H1 (cell line): ENCODE measurements around the gene CYP17A1. TPM values are rescaled to one million over a fixed set of nuclear protein-coding genes. Genes with fewer than 3 reads are reported as not detected.

Experiments used
- CTCF ChIA-PET: fragments of 300-600 bp; sonication (Branson Sonifier 250); formaldehyde crosslinking; loops from one replicate; lab custom pipeline; 2021; ENCODE audit not compliant: partially characterized antibody; lab: Charles Lee
- POLR2A ChIA-PET: fragments of 300-600 bp; sonication (Branson Sonifier 250); formaldehyde crosslinking; loops from one replicate; lab custom pipeline; 2021; ENCODE audit warnings: inconsistent platforms; ENCODE audit not compliant: partially characterized antibody; lab: Charles Lee
- DNase-seq, 2 experiments: peaks; one replicate each; pipeline versions ENCODE4 v3.0.0 to v3.0.0-alpha.2; 2010 to 2022; ENCODE audit warnings: low spot score in 2 of 2, low read depth in 1 of 2, mixed read lengths in 1 of 2
- FAIRE-seq: peaks from 2 replicates; lab custom pipeline; 2011; peaks lifted over from hg19 to GRCh38; lab: Jason Lieb, UNC
- H2AFZ ChIP-seq: 2 replicates; pipeline ENCODE4 v1.8.1; 2012; ENCODE audit warnings: low read length, inconsistent platforms
- H2AK5ac ChIP-seq: 2 replicates; pipeline ENCODE4 v1.6.1; 2013; ENCODE audit warnings: low read depth, low read length
- H2BK120ac ChIP-seq: replicated peaks from 2 replicates; pipeline ENCODE3; 2013; ENCODE audit warnings: low read depth, low read length, inconsistent platforms
- H2BK12ac ChIP-seq: 2 replicates; pipeline ENCODE4 v1.6.1; 2013; ENCODE audit warnings: low read depth, low read length
- H2BK15ac ChIP-seq: 2 replicates; pipeline ENCODE4 v1.6.1; 2013; ENCODE audit warnings: low read length
- H2BK20ac ChIP-seq: 2 replicates; pipeline ENCODE4 v1.6.1; 2013; ENCODE audit warnings: low read length
- H2BK5ac ChIP-seq: 2 replicates; pipeline ENCODE4 v1.6.1; 2013; ENCODE audit warnings: low read depth, low read length
- H3K14ac ChIP-seq: 2 replicates; pipeline ENCODE4 v1.6.1; 2013; ENCODE audit warnings: inconsistent platforms; ENCODE audit not compliant: insufficient read length
- H3K18ac ChIP-seq: 2 replicates; pipeline ENCODE4 v1.6.1; 2013; ENCODE audit warnings: low read length; ENCODE audit errors: extremely low read depth
- H3K23ac ChIP-seq: 2 replicates; pipeline ENCODE4 v1.6.1; 2013; ENCODE audit warnings: inconsistent platforms; ENCODE audit not compliant: insufficient read length
- H3K23me2 ChIP-seq: 2 replicates; pipeline ENCODE4 v1.6.1; 2013; ENCODE audit warnings: low read depth, low read length
- H3K27ac ChIP-seq: 2 replicates; pipeline ENCODE4 v1.6.1; 2011; ENCODE audit warnings: low read depth, low read length, inconsistent platforms
- H3K27me3 ChIP-seq, 4 experiments: replicated peaks in 1 of 4; 1 replicate in 1 of 4; 2 replicates in 3 of 4; pipeline versions ENCODE4 v1.6.1 to v1.8.1; 2011 to 2013; ENCODE audit warnings: low read length in 3 of 4, mild to moderate bottlenecking in 3 of 4, inconsistent platforms in 2 of 4, mixed read lengths in 2 of 4, moderate library complexity in 1 of 4; ENCODE audit not compliant: control insufficient read depth in 3 of 4, insufficient read depth in 3 of 4; ENCODE audit errors: extremely low read depth in 1 of 4
- H3K36me3 ChIP-seq, 4 experiments: 2 replicates each; pipeline versions ENCODE4 v1.6.1 to v1.8.1; 2011 to 2013; ENCODE audit warnings: mild to moderate bottlenecking in 4 of 4, low read length in 3 of 4, moderate library complexity in 2 of 4, control low read depth in 1 of 4, inconsistent platforms in 1 of 4; ENCODE audit not compliant: insufficient read depth in 4 of 4, control insufficient read depth in 2 of 4
- H3K4ac ChIP-seq: replicated peaks from 2 replicates; pipeline ENCODE3; 2013; ENCODE audit warnings: low read length, low read depth, mixed read lengths, inconsistent platforms; ENCODE audit not compliant: insufficient read length
- H3K4me1 ChIP-seq, 4 experiments: replicated peaks in 1 of 4; 1 replicate in 1 of 4; 2 replicates in 3 of 4; pipeline versions ENCODE4 v1.6.1 to v1.8.1; 2011 to 2013; ENCODE audit warnings: low read length in 3 of 4, inconsistent platforms in 2 of 4, mixed read lengths in 1 of 4; ENCODE audit not compliant: insufficient read depth in 4 of 4, control insufficient read depth in 3 of 4
- H3K4me2 ChIP-seq, 2 experiments: 2 replicates each; pipeline versions ENCODE4 v1.6.1 to v1.8.1; 2011 to 2013; ENCODE audit warnings: low read depth in 2 of 2, low read length in 2 of 2, control low read depth in 1 of 2, inconsistent platforms in 1 of 2, mild to moderate bottlenecking in 1 of 2; ENCODE audit not compliant: insufficient read depth in 1 of 2
- H3K4me3 ChIP-seq, 4 experiments: fragments of 200-600, 300-600 bp in 1 of 4; sonication (generic), shearing (Covaris generic), sonication (Bioruptor Twin) in 1 of 4; 2 replicates each; pipeline versions ENCODE4 v1.5.1 to v1.8.1; 2011 to 2016; ENCODE audit warnings: low read length in 4 of 4, low read depth in 3 of 4, control low read depth in 2 of 4, inconsistent platforms in 2 of 4, mild to moderate bottlenecking in 2 of 4, mixed read lengths in 1 of 4, moderate library complexity in 1 of 4; ENCODE audit not compliant: insufficient read depth in 2 of 4; ENCODE audit errors: extremely low read depth in 1 of 4
- H3K56ac ChIP-seq: replicated peaks from 2 replicates; pipeline ENCODE3; 2013; ENCODE audit warnings: low read depth, mild to moderate bottlenecking, mixed read lengths, low read length, inconsistent platforms; ENCODE audit not compliant: insufficient read length
- H3K79me1 ChIP-seq: 2 replicates; pipeline ENCODE4 v1.6.1; 2013; ENCODE audit warnings: low read depth, low read length, control low read depth
- H3K79me2 ChIP-seq, 2 experiments: 2 replicates each; pipeline versions ENCODE4 v1.6.1 to v1.8.1; 2012 to 2013; ENCODE audit warnings: low read length in 2 of 2, mild to moderate bottlenecking in 2 of 2, inconsistent platforms in 1 of 2; ENCODE audit not compliant: insufficient read depth in 2 of 2, control insufficient read depth in 1 of 2
- H3K9ac ChIP-seq, 4 experiments: replicated peaks in 1 of 4; 1 replicate in 1 of 4; 2 replicates in 3 of 4; pipeline versions ENCODE4 v1.6.1 to v1.8.1; 2011 to 2013; ENCODE audit warnings: low read depth in 3 of 4, low read length in 3 of 4, control low read depth in 2 of 4, mild to moderate bottlenecking in 2 of 4, moderate library complexity in 2 of 4, inconsistent platforms in 1 of 4; ENCODE audit errors: extremely low read depth in 1 of 4
- H3K9me3 ChIP-seq, 2 experiments: 2 replicates each; pipeline versions ENCODE4 v1.6.1 to v1.8.1; 2012 to 2013; ENCODE audit warnings: mild to moderate bottlenecking in 2 of 2, moderate library complexity in 2 of 2, control low read depth in 1 of 2, inconsistent platforms in 1 of 2, low read depth in 1 of 2, low read length in 1 of 2, mixed read lengths in 1 of 2; ENCODE audit not compliant: insufficient read depth in 2 of 2
- H4K20me1 ChIP-seq, 2 experiments: replicated peaks in 1 of 2; 2 replicates each; pipeline versions ENCODE3 to v1.8.1; 2011 to 2013; ENCODE audit warnings: inconsistent platforms in 2 of 2, low read length in 2 of 2, mild to moderate bottlenecking in 1 of 2; ENCODE audit not compliant: insufficient read depth in 2 of 2, control insufficient read depth in 1 of 2
- H4K5ac ChIP-seq: 2 replicates; pipeline ENCODE4 v1.6.1; 2013; ENCODE audit warnings: low read length, low read depth, mixed read lengths, inconsistent platforms; ENCODE audit not compliant: insufficient read length
- H4K8ac ChIP-seq: 2 replicates; pipeline ENCODE4 v1.8.0; 2013; ENCODE audit warnings: mild to moderate bottlenecking, moderate library complexity, low read length, inconsistent platforms; ENCODE audit not compliant: insufficient read depth; ENCODE audit errors: extremely low read depth
- H4K91ac ChIP-seq: replicated peaks from 2 replicates; pipeline ENCODE3; 2013; ENCODE audit warnings: low read length, mixed read lengths, inconsistent platforms; ENCODE audit not compliant: insufficient read length
- BRCA1 ChIP-seq: IDR thresholded peaks from 2 replicates; pipeline ENCODE4 v1.6.1; 2012; ENCODE audit warnings: low read depth, low read length, improper control_type of control experiment
- CREB1 ChIP-seq: IDR thresholded peaks from 2 replicates; pipeline ENCODE4 v1.6.1; 2012; ENCODE audit warnings: inconsistent platforms
- EGR1 ChIP-seq: IDR thresholded peaks from 2 replicates; pipeline ENCODE4 v1.6.1; 2011; ENCODE audit warnings: low read depth, low read length, borderline replicate concordance
- KDM1A ChIP-seq: fragments of 200-600, 300-600 bp; sonication (generic); IDR thresholded peaks from 2 replicates; pipeline ENCODE4 v1.7.1; 2016; ENCODE audit warnings: mild to moderate bottlenecking, low read length, borderline replicate concordance
- MAFK ChIP-seq: IDR thresholded peaks from 2 replicates; pipeline ENCODE4 v1.6.1; 2012; ENCODE audit warnings: low read depth, mild to moderate bottlenecking, improper control_type of control experiment, low read length
- RBBP5 ChIP-seq: IDR thresholded peaks from 2 replicates; pipeline ENCODE4 v1.7.1; 2012; ENCODE audit warnings: low read depth, mild to moderate bottlenecking, inconsistent platforms, low read length, moderate library complexity, borderline replicate concordance
- RFX5 ChIP-seq: IDR thresholded peaks from 2 replicates; pipeline ENCODE4 v1.6.1; 2011; ENCODE audit warnings: low read depth, low read length, improper control_type of control experiment, borderline replicate concordance
- RNF2 ChIP-seq: fragments of 200-900, 300-1000 bp; sonication (generic); IDR thresholded peaks from 2 replicates; pipeline ENCODE4 v1.7.1; 2016; ENCODE audit warnings: borderline replicate concordance, low read depth, mild to moderate bottlenecking, antibody characterized with exemption, low read length; ENCODE audit not compliant: poor library complexity, severe bottlenecking; ENCODE audit errors: missing control alignments
- RXRA ChIP-seq: IDR thresholded peaks from 2 replicates; pipeline ENCODE4 v1.6.1; 2011; ENCODE audit warnings: low read depth, mild to moderate bottlenecking, low read length, moderate library complexity; ENCODE audit not compliant: insufficient read depth
- SUZ12 ChIP-seq: fragments of 200-600 bp; sonication (generic); IDR thresholded peaks from 2 replicates; pipeline ENCODE4 v1.6.1; 2012; ENCODE audit warnings: mild to moderate bottlenecking, inconsistent platforms, low read length, moderate library complexity, mixed read lengths
- TCF12 ChIP-seq: IDR thresholded peaks from 2 replicates; pipeline ENCODE4 v1.6.1; 2011; ENCODE audit warnings: low read depth, mild to moderate bottlenecking, low read length
- ZNF274 ChIP-seq: IDR thresholded peaks from 2 replicates; pipeline ENCODE4 v1.7.0; 2012; ENCODE audit warnings: low read length, borderline replicate concordance; ENCODE audit errors: extremely low read depth
- WGBS, 2 experiments: shearing (Covaris generic) in 1 of 2; methylation state at CpG; one replicate each; pipeline versions ENCODE4 v1.1.6 to v1.1.7; 2013 to 2015; ENCODE audit warnings: low lambda C conversion rate in 2 of 2, mixed read lengths in 2 of 2, inconsistent platforms in 1 of 2, low coverage in 1 of 2, missing lambda C conversion rate in 1 of 2; ENCODE audit not compliant: insufficient replicate concordance in 2 of 2, insufficient coverage in 1 of 2, insufficient read length in 1 of 2; ENCODE audit errors: extremely low coverage in 1 of 2, missing lambda C conversion rate in 1 of 2; 5-methylcytosine and 5-hydroxymethylcytosine counted together
- polyA plus RNA-seq, 7 experiments: library from polyadenylated mRNA; depleted of rRNA in 3 of 7; stranded (reverse) in 5 of 7; unstranded in 2 of 7; fragments of >200 nt in 5 of 7; fragments of 200-250 nt in 2 of 7; gene quantifications; 1 replicate in 5 of 7; 2 replicates in 1 of 7; 4 replicates in 1 of 7; pipeline versions ENCODE4 v1.2.1 to v1.2.3, GENCODE V29; 2011 to 2013; ENCODE audit warnings: missing spikeins in 2 of 7, mixed read lengths in 2 of 7
- total RNA-seq: library from RNA; stranded (reverse); fragmentation: NEBNext Ultra II Directional; extraction: Animal tissue kit (Norgen Biotek cat#: 25700); gene quantifications from 2 replicates; pipeline ENCODE4 v1.2.1, GENCODE V29; 2021
- TF ChIP-seq, protein P1 (sequence below): IDR thresholded peaks from 2 replicates; pipeline ENCODE4 v1.6.1; 2011; ENCODE audit warnings: low read length, improper control_type of control experiment

CYP17A1 gene
- total and polyA plus RNA-seq, 2 of the 8 experiments (the other 6 are each of a cell fraction or from before 2014, with no cell fraction given), result not detected

DNA sequence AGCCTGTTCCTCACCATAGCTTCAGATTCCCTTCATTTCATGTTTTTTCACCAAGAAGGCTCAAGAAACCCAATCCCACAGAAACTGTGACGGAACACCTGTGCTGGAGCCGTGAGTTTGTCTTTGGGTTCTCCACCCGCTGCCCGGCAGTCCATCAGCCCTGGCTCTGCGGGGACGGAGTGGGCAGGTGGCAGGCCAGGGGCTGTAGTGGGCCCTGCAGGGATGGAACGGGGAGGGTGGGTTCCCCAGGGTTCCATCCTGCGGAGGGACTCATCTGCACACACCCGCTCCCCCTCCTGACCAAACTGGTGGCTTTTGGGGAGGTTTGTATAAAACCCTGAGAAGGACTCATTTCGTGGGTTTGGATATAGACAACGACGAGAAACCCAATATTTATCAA is 15.0 kb downstream of the CYP17A1 start:
- no peak overlapping the region for H2BK5ac ChIP-seq
- POLR2A ChIA-PET, result no interaction called here
- no peaks in the 10 kb centered on the region for H3K23me2 ChIP-seq
- CTCF ChIA-PET, result interaction anchor here (1.2 to 4.7 kb wide), 4 partner anchors 10 to 92 kb away, joined by 3 to 26 read pairs (median 4); partner anchors contain the start of gene CYP17A1
- H2BK120ac ChIP-seq, result no peak overlapping the region
- no peaks in the 10 kb centered on the region; a peak in 2 of 7 replicates for H3K4me1 ChIP-seq
- no peak overlapping the region for H2BK20ac ChIP-seq
- peaks cover 4 to 11% of the 10 kb centered on the region in 2 experiments; a peak in 2 of 4 replicates for H3K9me3 ChIP-seq
- H3K9ac ChIP-seq, result no peak overlapping the region
- H2AK5ac ChIP-seq, result no peak overlapping the region
- FAIRE-seq (no peak), DNase-seq (no peak)
- H4K91ac ChIP-seq, result no peak overlapping the region
- no peak overlapping the region for H3K23ac ChIP-seq
- no peak overlapping the region for H3K27ac ChIP-seq
- no peaks in the 10 kb centered on the region for H3K36me3 ChIP-seq
- 93% methylated on average over 12 of the region's 12 CpGs; no CpG with 5 or more reads in 1 of the 2 experiments for WGBS, 2 experiments
- H3K14ac ChIP-seq, result no peak overlapping the region
- H3K27me3 ChIP-seq, result no peaks in the 10 kb centered on the region
- no peaks in the 10 kb centered on the region for H3K79me2 ChIP-seq
- no peak overlapping the region for H3K4me2 ChIP-seq
- H2BK15ac ChIP-seq, result no peak overlapping the region
- H4K20me1 ChIP-seq, result no peaks in the 10 kb centered on the region
- H2AFZ ChIP-seq, result no peak overlapping the region
- H2BK12ac ChIP-seq, result no peak overlapping the region
- H3K4ac ChIP-seq, result no peak overlapping the region
- no peak overlapping the region for H3K4me3 ChIP-seq
- no peak overlapping the region for H3K18ac ChIP-seq
- no peak overlapping the region for H4K8ac ChIP-seq
- H3K56ac ChIP-seq, result no peak overlapping the region
- no peak overlapping the region for H4K5ac ChIP-seq
- no peaks in the 10 kb centered on the region for H3K79me1 ChIP-seq
- no peak for TF ChIP-seq RNF2
- TF ChIP-seq RXRA, result no peak
- no peak for TF ChIP-seq EGR1
- no peak for TF ChIP-seq ZNF274
- TF ChIP-seq RFX5, result no peak
- no peak for TF ChIP-seq BRCA1
- no peak for TF ChIP-seq KDM1A
- no peak for TF ChIP-seq CREB1
- no peak for TF ChIP-seq TCF12
- no peak for TF ChIP-seq SUZ12
- no peak for TF ChIP-seq RBBP5
- TF ChIP-seq, protein P1, sequence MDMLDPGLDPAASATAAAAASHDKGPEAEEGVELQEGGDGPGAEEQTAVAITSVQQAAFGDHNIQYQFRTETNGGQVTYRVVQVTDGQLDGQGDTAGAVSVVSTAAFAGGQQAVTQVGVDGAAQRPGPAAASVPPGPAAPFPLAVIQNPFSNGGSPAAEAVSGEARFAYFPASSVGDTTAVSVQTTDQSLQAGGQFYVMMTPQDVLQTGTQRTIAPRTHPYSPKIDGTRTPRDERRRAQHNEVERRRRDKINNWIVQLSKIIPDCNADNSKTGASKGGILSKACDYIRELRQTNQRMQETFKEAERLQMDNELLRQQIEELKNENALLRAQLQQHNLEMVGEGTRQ, result no peak
- no peak for TF ChIP-seq MAFK
